ENCODE data around the gene TPD52L2. TPM values are rescaled to one million over a fixed set of nuclear protein-coding genes. Genes with fewer than 3 reads are reported as not detected.
A peak's percentile ranks its signal among the peaks of the same experiment; 100 is the strongest.
"Not testable (repeated sequence)": the region's sequence is repeated elsewhere in the genome, so short reads cannot be mapped to it uniquely, and the experiment has no call there.

Gene TPD52L2
- total RNA-seq, 1 donor from 2014 or later: 161 TPM

GRCh38 chr20:63863021-63863797 is 1.9 kb upstream of the TPD52L2 start:
- DNase-seq (ENCODE audit: low spot score in 2 of 2): no peak
- no peaks in the 10 kb centered on the region for H3K9me3 ChIP-seq
- H3K27ac ChIP-seq: peak overlapping the region; percentile 77 to 98
- H3K36me3 ChIP-seq: peaks cover 6 to 12% of the 10 kb centered on the region in 2 donors
- H3K4me3 ChIP-seq: peak overlapping the region; percentile 77 to 92
- intact Hi-C loops (cut with DNase I): loop anchor here (10.0 kb wide), 1 partner anchor 1068 kb away; the partner anchor contains the start of gene MRGBP
- peaks cover 0 to 30% of the 10 kb centered on the region in 2 donors for H3K4me1 ChIP-seq
- no peak for TF ChIP-seq CTCF (IDR thresholded peaks at IDR 0.05)
- no peaks in the 10 kb centered on the region for H3K27me3 ChIP-seq

- Histone ChIP-seq H3K9me3 (no peaks in the 10 kb centered on the region), H3K27me3 (no peaks in the 10 kb centered on the region), H3K4me1 (peaks cover 0 to 23% of the 10 kb centered on the region in 2 donors), H3K36me3 (peaks cover 9 to 17% of the 10 kb centered on the region in 2 donors), H3K27ac (peak overlapping the region; percentile 77 to 98), H3K4me3 (peak overlapping the region; percentile 77 to 92)
- TF ChIP-seq CTCF (IDR thresholded peaks at IDR 0.05): peak; percentile 74 to 83 (median 79)
- peak; percentile 74 to 92 for DNase-seq (ENCODE audit: low spot score in 2 of 2)
- intact Hi-C loops (cut with DNase I): loop anchor here (1.0 to 10.0 kb wide), 5 partner anchors 29 to 1069 kb away; partner anchors contain the start of gene MRGBP
Measured at GRCh38 chr20:63863798-63864544, 1.1 kb upstream of the TPD52L2 start.

GRCh38 chr20:63864545-63864977 is 509 bp upstream of the TPD52L2 start:
- H3K27me3 ChIP-seq: no peaks in the 10 kb centered on the region
- intact Hi-C loops (cut with DNase I): loop anchor here (1.0 to 10.0 kb wide), 5 partner anchors 29 to 1070 kb away; partner anchors contain the start of gene MRGBP
- H3K9me3 ChIP-seq: no peaks in the 10 kb centered on the region
- H3K36me3 ChIP-seq: peaks cover 14 to 23% of the 10 kb centered on the region in 2 donors
- DNase-seq (ENCODE audit: low spot score in 2 of 2): no peak
- TF ChIP-seq CTCF (IDR thresholded peaks at IDR 0.05): peak in 1 of 3 experiments; percentile 10
- peaks cover 0 to 22% of the 10 kb centered on the region in 2 donors for H3K4me1 ChIP-seq
- H3K4me3 ChIP-seq: peak overlapping the region; percentile 77 to 92
- peak overlapping the region; percentile 77 to 98 for H3K27ac ChIP-seq

- Histone ChIP-seq H3K4me1 (peaks cover 0 to 22% of the 10 kb centered on the region in 2 donors), H3K36me3 (peaks cover 37% of the 10 kb centered on the region in 2 donors)
- H3K9me3 ChIP-seq; H3K4me3 ChIP-seq; DNase-seq (ENCODE audit: low spot score in 2 of 2); H3K27me3 ChIP-seq; H3K27ac ChIP-seq: not testable (repeated sequence)
- intact Hi-C loops (cut with DNase I): loop anchor here (5.0 to 10.0 kb wide), 2 partner anchors 240 to 1072 kb away; partner anchors contain the start of genes GMEB2 and MRGBP
Measured at GRCh38 chr20:63867042-63867441, 2.0 kb downstream of the TPD52L2 start.

GRCh38 chr20:63868264-63868663 is 3.2 kb downstream of the TPD52L2 start:
- no peak overlapping the region for H3K4me3 ChIP-seq
- TF ChIP-seq CTCF (IDR thresholded peaks at IDR 0.05): no peak
- peaks cover 44% of the 10 kb centered on the region in 2 donors for H3K36me3 ChIP-seq
- no peak overlapping the region for H3K27ac ChIP-seq
- H3K4me1 ChIP-seq: peaks cover 0 to 21% of the 10 kb centered on the region in 2 donors
- DNase-seq (ENCODE audit: low spot score in 2 of 2): no peak
- no peaks in the 10 kb centered on the region for H3K27me3 ChIP-seq
- H3K9me3 ChIP-seq: no peaks in the 10 kb centered on the region
- intact Hi-C loops (cut with DNase I): loop anchor here (5.0 to 10.0 kb wide), 2 partner anchors 241 to 1073 kb away; partner anchors contain the start of genes GMEB2 and MRGBP
